HG02798 (cell line): Measurements from ENCODE around the gene CHCHD6.

ENCODE experiments used
- ATAC-seq: cut with Tn5 transposase; IDR thresholded peaks from one replicate; pipeline ENCODE4 v1.9.1; 2021; ENCODE audit warnings: mild to moderate bottlenecking; ENCODE audit not compliant: unreplicated experiment, poor library complexity

The CHCHD6 gene

GRCh38 chr3:126984391-126985131 is 280.5 kb downstream of the CHCHD6 start:
- ATAC-seq: no peak

- ATAC-seq: no peak
Observed at GRCh38 chr3:126985132-126985985, 281.3 kb downstream of the CHCHD6 start.

GRCh38 chr3:126986001-126986400 is 282.0 kb downstream of the CHCHD6 start:
- ATAC-seq: no peak

GRCh38 chr3:126987129-126987528 is 283.1 kb downstream of the CHCHD6 start:
- ATAC-seq: no peak

GRCh38 chr3:126987596-126987995 is 283.6 kb downstream of the CHCHD6 start:
- no peak for ATAC-seq

GRCh38 chr3:126988451-126989021 is 284.5 kb downstream of the CHCHD6 start:
- no peak for ATAC-seq

- no peak for ATAC-seq
Observed at GRCh38 chr3:126989316-126990023, 285.4 kb downstream of the CHCHD6 start.

- ATAC-seq: no peak
Observed at GRCh38 chr3:126990024-126990700, 286.1 kb downstream of the CHCHD6 start.

- no peak for ATAC-seq
Observed at GRCh38 chr3:126990890-126991289, 286.9 kb downstream of the CHCHD6 start.

- ATAC-seq: no peak
Observed at GRCh38 chr3:126991366-126992200, 287.5 kb downstream of the CHCHD6 start.

- ATAC-seq: no peak
Observed at GRCh38 chr3:126992216-126992615, 288.2 kb downstream of the CHCHD6 start.

- ATAC-seq: no peak
Observed at GRCh38 chr3:126992776-126993175, 288.7 kb downstream of the CHCHD6 start.

- no peak for ATAC-seq
Observed at GRCh38 chr3:126993436-126993835, 289.4 kb downstream of the CHCHD6 start.

GRCh38 chr3:126994661-126995245 is 290.7 kb downstream of the CHCHD6 start:
- no peak for ATAC-seq

GRCh38 chr3:126995254-126995780 is 291.3 kb downstream of the CHCHD6 start:
- ATAC-seq: no peak

GRCh38 chr3:126995926-126996512 is 292.0 kb downstream of the CHCHD6 start:
- ATAC-seq: no peak

- no peak for ATAC-seq
Observed at GRCh38 chr3:126996905-126997304, 292.9 kb downstream of the CHCHD6 start.

GRCh38 chr3:126997455-126998038 is 293.5 kb downstream of the CHCHD6 start:
- no peak for ATAC-seq
